HepG2 (cell line): ENCODE data around the gene GEMIN4. TPM values are rescaled to one million over a fixed set of nuclear protein-coding genes. Genes with fewer than 3 reads are reported as not detected.

Experiments used
- AKAP8 ChIP-seq: sonication (generic); formaldehyde crosslinking; IDR thresholded peaks from 2 replicates; pipeline ENCODE4 v1.5.1; 2020; ENCODE audit warnings: mild to moderate bottlenecking, missing genetic modification reagents
- CENPBD1 ChIP-seq: sonication (generic); formaldehyde crosslinking; IDR thresholded peaks from 2 replicates; pipeline ENCODE4 v1.8.0; 2022; ENCODE audit warnings: missing genetic modification reagents, low read depth, mild to moderate bottlenecking, borderline replicate concordance
- JUN ChIP-seq: sonication (generic); formaldehyde crosslinking; IDR thresholded peaks from 2 replicates; pipeline ENCODE4 v1.4.0; 2020; ENCODE audit warnings: mild to moderate bottlenecking, missing genetic modification reagents
- KDM2A ChIP-seq: sonication (generic); formaldehyde crosslinking; IDR thresholded peaks from 2 replicates; pipeline ENCODE4 v1.4.0; 2020; ENCODE audit warnings: low read depth, missing genetic modification reagents, borderline replicate concordance
- MAZ ChIP-seq, 2 experiments: sonication (generic) in 1 of 2; formaldehyde crosslinking in 1 of 2; IDR thresholded peaks; 2 replicates each; pipeline versions ENCODE4 v1.5.0 to v1.6.1; 2012 to 2020; ENCODE audit warnings: low read depth in 2 of 2, mild to moderate bottlenecking in 2 of 2, borderline replicate concordance in 1 of 2, improper control_type of control experiment in 1 of 2, low read length in 1 of 2, missing genetic modification reagents in 1 of 2, moderate library complexity in 1 of 2
- MBNL3 ChIP-seq: fragments of 250-450 bp; sonication (Bioruptor Pico); conservative IDR thresholded peaks from 2 replicates; pipeline ENCODE4 v1.8.0; 2022; ENCODE audit warnings: mild to moderate bottlenecking, inconsistent platforms
- NFE2 ChIP-seq: sonication (generic); formaldehyde crosslinking; IDR thresholded peaks from 2 replicates; pipeline ENCODE4 v1.4.0; 2020; ENCODE audit warnings: missing genetic modification reagents
- NFYB ChIP-seq: sonication (generic); formaldehyde crosslinking; IDR thresholded peaks from 2 replicates; pipeline ENCODE4 v1.4.0; 2020; ENCODE audit warnings: missing genetic modification reagents
- RAD21 ChIP-seq: fragments of 450-650 bp; formaldehyde crosslinking; IDR thresholded peaks from 2 replicates; pipeline ENCODE4 v1.5.0; 2020; ENCODE audit warnings: mild to moderate bottlenecking
- RCOR2 ChIP-seq: IDR thresholded peaks from 2 replicates; pipeline ENCODE4 v1.6.1; 2016; ENCODE audit warnings: missing biosample characterization, missing genetic modification reagents
- SIN3B ChIP-seq: fragments of 150-350 bp; IDR thresholded peaks from 2 replicates; pipeline ENCODE4 v1.6.1; 2014; ENCODE audit warnings: low read length
- SOX13 ChIP-seq, 3 experiments: fragments of 450-650 bp in 1 of 3; sonication (generic) in 1 of 3; formaldehyde crosslinking in 1 of 3; IDR thresholded peaks in 2 of 3; conservative IDR thresholded peaks in 1 of 3; 2 replicates each; pipeline versions ENCODE4 v1.5.0 to v1.6.1; 2016 to 2020; ENCODE audit warnings: antibody characterized with exemption in 1 of 3, mild to moderate bottlenecking in 1 of 3, missing compliant biosample characterization in 1 of 3, missing genetic modification reagents in 1 of 3, moderate library complexity in 1 of 3
- SRSF9 ChIP-seq: fragments of 200-400 bp; formaldehyde crosslinking; IDR thresholded peaks from 2 replicates; pipeline ENCODE4 v1.6.1; 2018; ENCODE audit warnings: borderline replicate concordance, mild to moderate bottlenecking, low read depth, low read length; ENCODE audit not compliant: insufficient read depth, poor library complexity, severe bottlenecking
- XRCC5 ChIP-seq: fragments of 200-400 bp; formaldehyde crosslinking; optimal IDR thresholded peaks from 2 replicates; pipeline ENCODE3; 2017; ENCODE audit warnings: mild to moderate bottlenecking, low read length
- ZNF337 ChIP-seq: sonication (generic); formaldehyde crosslinking; IDR thresholded peaks from 2 replicates; pipeline ENCODE4 v1.5.1; 2020; ENCODE audit warnings: missing genetic modification reagents, low read depth, mild to moderate bottlenecking, borderline replicate concordance
- polyA plus RNA-seq, 8 experiments: library from polyadenylated mRNA; depleted of rRNA in 3 of 8; stranded (reverse) in 7 of 8; unstranded in 1 of 8; fragments of >200 nt; fragmentation: Illumina TruSeq in 4 of 8; extraction: Trizol in 4 of 8; gene quantifications; 2 replicates each; pipeline versions ENCODE4 v1.2.1 to v1.2.3, GENCODE V29; 2011 to 2016; ENCODE audit warnings: low read depth in 4 of 8, missing spikeins in 1 of 8, mixed read lengths in 1 of 8; ENCODE audit not compliant: insufficient read depth in 1 of 8
- total RNA-seq, 5 experiments: library from RNA; depleted of rRNA; stranded (reverse); fragments of >200 nt; fragmentation: Illumina TruSeq; extraction: Trizol; gene quantifications; 2 replicates each; pipeline ENCODE4 v1.2.3, GENCODE V29; 2016; ENCODE audit warnings: low read depth in 1 of 5
- TF ChIP-seq, protein P1 (sequence below): sonication (generic); formaldehyde crosslinking; IDR thresholded peaks from 2 replicates; pipeline ENCODE4 v1.4.0; 2020; ENCODE audit warnings: missing genetic modification reagents

The GEMIN4 gene
- total and polyA plus RNA-seq, 2 of the 13 experiments (the other 11 are each of a cell fraction or from before 2014, with no cell fraction given) = 10.8 to 22.7 TPM

DNA sequence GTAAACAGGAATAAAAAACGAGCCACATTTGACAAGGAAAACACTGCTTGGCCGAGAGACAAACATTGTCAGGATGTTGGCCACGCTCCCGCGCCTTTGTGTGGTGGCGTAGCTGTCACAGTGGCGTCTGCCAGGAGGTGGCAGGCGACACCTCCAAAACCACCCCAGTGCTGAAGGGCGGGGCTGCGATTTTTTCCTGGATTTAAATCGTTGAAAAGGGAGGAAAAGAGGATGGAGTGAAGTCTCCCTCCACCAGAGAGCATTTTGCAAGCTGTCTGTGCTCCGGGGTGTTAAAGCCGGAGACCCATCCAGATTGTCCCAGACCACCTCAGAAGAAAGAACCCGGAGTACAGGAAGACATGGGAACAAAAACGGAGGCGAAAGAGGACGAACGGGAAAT, 42.8 kb upstream of the GEMIN4 start (continued):
- TF ChIP-seq, protein P1, sequence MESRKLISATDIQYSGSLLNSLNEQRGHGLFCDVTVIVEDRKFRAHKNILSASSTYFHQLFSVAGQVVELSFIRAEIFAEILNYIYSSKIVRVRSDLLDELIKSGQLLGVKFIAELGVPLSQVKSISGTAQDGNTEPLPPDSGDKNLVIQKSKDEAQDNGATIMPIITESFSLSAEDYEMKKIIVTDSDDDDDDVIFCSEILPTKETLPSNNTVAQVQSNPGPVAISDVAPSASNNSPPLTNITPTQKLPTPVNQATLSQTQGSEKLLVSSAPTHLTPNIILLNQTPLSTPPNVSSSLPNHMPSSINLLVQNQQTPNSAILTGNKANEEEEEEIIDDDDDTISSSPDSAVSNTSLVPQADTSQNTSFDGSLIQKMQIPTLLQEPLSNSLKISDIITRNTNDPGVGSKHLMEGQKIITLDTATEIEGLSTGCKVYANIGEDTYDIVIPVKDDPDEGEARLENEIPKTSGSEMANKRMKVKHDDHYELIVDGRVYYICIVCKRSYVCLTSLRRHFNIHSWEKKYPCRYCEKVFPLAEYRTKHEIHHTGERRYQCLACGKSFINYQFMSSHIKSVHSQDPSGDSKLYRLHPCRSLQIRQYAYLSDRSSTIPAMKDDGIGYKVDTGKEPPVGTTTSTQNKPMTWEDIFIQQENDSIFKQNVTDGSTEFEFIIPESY (CRISPR knock-in tag) = peak; percentile 69
- TF ChIP-seq SOX13 (IDR thresholded peaks at IDR 0.05) (no peak), SOX13 (CRISPR knock-in tag; conservative IDR thresholded peaks at IDR 0.05 in 1 of 2, IDR thresholded peaks at IDR 0.05 in 1 of 2) (no peak), KDM2A (peak; percentile 48; the same call in 1 of the 2 replicates), MBNL3 (no peak), SRSF9 (no peak), XRCC5 (no peak), CENPBD1 (CRISPR knock-in tag) (no peak), MAZ (IDR thresholded peaks at IDR 0.05; ENCODE audit: borderline replicate concordance, low read depth, low read length) (peak; percentile 43; the same call in 1 of the 2 replicates), MAZ (CRISPR knock-in tag; IDR thresholded peaks at IDR 0.05; ENCODE audit: low read depth) (no peak), AKAP8 (no peak), SIN3B (no peak), JUN (CRISPR knock-in tag) (no peak), RAD21 (CRISPR knock-in tag) (peak; percentile 68), NFE2 (CRISPR knock-in tag) (no peak), ZNF337 (CRISPR knock-in tag) (no peak), NFYB (CRISPR knock-in tag) (no peak), RCOR2 (CRISPR knock-in tag) (no peak)
- TF ChIP-seq, all 625 proteins: peak for 8
